ENCODE data around the gene NFKBIL1.

The NFKBIL1 gene

GRCh38 chr6:31607317-31607716 is 59.9 kb downstream of the NFKBIL1 start:
- peak; percentile 36 for ATAC-seq
- DNase-seq (ENCODE audit: low spot score in 2 of 2): no peak
- Mint-ChIP-seq H3K36me3 (no peaks in the 10 kb centered on the region), H3K4me3 (no peak overlapping the region), H3K4me1 (no peaks in the 10 kb centered on the region), H3K27ac (no peak overlapping the region), H3K9me3 (no peaks in the 10 kb centered on the region)

All from stimulated activated effector memory CD8-positive, alpha-beta T cell treated with anti-CD3 and anti-CD28 coated beads, Interleukin-12 subunit alpha, Interleukin-12 subunit beta, amount 100 ng/mL, for 72 hours (primary cell).